A549 (cell line): Measurements from ENCODE around the gene HILPDA. TPM values are rescaled to one million over a fixed set of nuclear protein-coding genes. Genes with fewer than 3 reads are reported as not detected.

ENCODE experiments used
- ATAC-seq, 2 experiments: fragments of 200-7000 bp in 1 of 2; fragments of >200 bp in 1 of 2; cut with Nextera tagmentation in 1 of 2; cut with Tn5 transposase in 1 of 2; 3 replicates each; pipeline versions ENCODE4 v1.8.0 to v1.9.1; 2018 to 2020; ENCODE audit warnings: mild to moderate bottlenecking in 1 of 2, moderate library complexity in 1 of 2
- CTCF ChIA-PET: fragments of 300-600 bp; sonication (Branson Sonifier 250); formaldehyde crosslinking; extraction: SDS; loops from one replicate; lab custom pipeline; 2021; ENCODE audit warnings: antibody characterized with exemption, inconsistent platforms; lab: Yijun Ruan, JAX
- POLR2A ChIA-PET: fragments of 350-600 bp; formaldehyde crosslinking; extraction: SDS; loops from one replicate; lab custom pipeline; 2021; ENCODE audit warnings: antibody characterized with exemption, inconsistent platforms; lab: Yijun Ruan, JAX
- DNase-seq, 2 experiments: peaks; one replicate each; pipeline versions ENCODE4 v3.0.0 to v3.0.0-alpha.2; 2011 to 2016; ENCODE audit warnings: low read depth in 1 of 2, low spot score in 1 of 2
- FAIRE-seq: peaks from 2 replicates; lab custom pipeline; 2011; peaks lifted over from hg19 to GRCh38; lab: Jason Lieb, UNC
- H3K27ac ChIP-seq, 2 experiments: fragments of >200 bp; sonication (Bioruptor Twin); formaldehyde crosslinking; 3 replicates each; pipeline ENCODE4 v1.5.1; 2016 to 2017
- H3K4me1 ChIP-seq: fragments of >200 bp; sonication (Bioruptor Twin); formaldehyde crosslinking; 3 replicates; pipeline ENCODE4 v1.6.1; 2016
- H3K4me2 ChIP-seq: fragments of >200 bp; sonication (Bioruptor Twin); formaldehyde crosslinking; 3 replicates; pipeline ENCODE4 v1.6.1; 2016
- H3K4me3 ChIP-seq: fragments of >200 bp; sonication (Bioruptor Twin); formaldehyde crosslinking; 3 replicates; pipeline ENCODE4 v1.5.1; 2016
- H3K9me3 ChIP-seq: fragments of >200 bp; sonication (Bioruptor Twin); formaldehyde crosslinking; 3 replicates; pipeline ENCODE4 v1.6.1; 2016
- EP300 ChIP-seq, 2 experiments: fragments of >200 bp; sonication (Bioruptor Twin); formaldehyde crosslinking; IDR thresholded peaks; 2 replicates in 1 of 2; 3 replicates in 1 of 2; pipeline ENCODE4 v1.6.1; 2016 to 2017
- ESRRA ChIP-seq: fragments of 150-350 bp; IDR thresholded peaks from 2 replicates; pipeline ENCODE4 v1.6.1; 2014; ENCODE audit warnings: mild to moderate bottlenecking, low read length, borderline replicate concordance
- FOSB ChIP-seq: fragments of 250-450 bp; sonication (Bioruptor Pico); IDR thresholded peaks from 2 replicates; pipeline ENCODE4 v1.5.0; 2020; ENCODE audit warnings: mild to moderate bottlenecking, moderate library complexity
- FOSL2 ChIP-seq, 2 experiments: fragments of 450-650 bp in 1 of 2; fragments of >200 bp in 1 of 2; sonication (Bioruptor Twin) in 1 of 2; formaldehyde crosslinking; IDR thresholded peaks; 2 replicates each; pipeline versions ENCODE4 v1.5.0 to v1.6.1; 2016 to 2020; ENCODE audit warnings: mild to moderate bottlenecking in 1 of 2, moderate library complexity in 1 of 2
- HDAC2 ChIP-seq: fragments of 200-600 bp; sonication (generic); IDR thresholded peaks from 2 replicates; pipeline ENCODE4 v1.6.1; 2016
- HOXA7 ChIP-seq: fragments of 250-450 bp; sonication (Bioruptor Pico); IDR thresholded peaks from 2 replicates; pipeline ENCODE4 v1.5.0; 2020; ENCODE audit warnings: mild to moderate bottlenecking, moderate library complexity
- HOXB5 ChIP-seq: fragments of 250-450 bp; sonication (Bioruptor Pico); IDR thresholded peaks from 2 replicates; pipeline ENCODE4 v1.5.0; 2020; ENCODE audit warnings: mild to moderate bottlenecking, moderate library complexity
- JUNB ChIP-seq: fragments of >200 bp; sonication (Bioruptor Twin); formaldehyde crosslinking; IDR thresholded peaks from 2 replicates; pipeline ENCODE4 v1.6.1; 2016
- KDM5A ChIP-seq: fragments of 200-600 bp; sonication (generic); IDR thresholded peaks from 2 replicates; pipeline ENCODE4 v1.6.1; 2016; ENCODE audit warnings: antibody characterized with exemption, mild to moderate bottlenecking
- MAFK ChIP-seq: fragments of 450-650 bp; IDR thresholded peaks from 2 replicates; pipeline ENCODE4 v1.6.1; 2014; ENCODE audit not compliant: partially characterized antibody
- MAX ChIP-seq: IDR thresholded peaks from 2 replicates; pipeline ENCODE4 v1.6.1; 2012
- MYC ChIP-seq: IDR thresholded peaks from 2 replicates; pipeline ENCODE4 v1.6.1; 2012; ENCODE audit warnings: mild to moderate bottlenecking, inconsistent platforms, low read length, improper control_type of control experiment, borderline replicate concordance
- NPAS2 ChIP-seq: fragments of 250-450 bp; sonication (Bioruptor Pico); IDR thresholded peaks from 2 replicates; pipeline ENCODE4 v1.8.0; 2022; ENCODE audit warnings: mild to moderate bottlenecking, moderate library complexity, borderline replicate concordance
- NR3C1 ChIP-seq: fragments of >200 bp; sonication (Bioruptor Twin); formaldehyde crosslinking; IDR thresholded peaks from 3 replicates; pipeline ENCODE4 v1.6.1; 2017
- PHF8 ChIP-seq: fragments of 200-600 bp; sonication (generic); IDR thresholded peaks from 2 replicates; pipeline ENCODE4 v1.6.1; 2016; ENCODE audit warnings: low read depth, mild to moderate bottlenecking, antibody characterized with exemption, moderate library complexity, borderline replicate concordance
- POLR2A ChIP-seq: IDR thresholded peaks from 2 replicates; pipeline ENCODE4 v1.6.1; 2012; ENCODE audit warnings: mild to moderate bottlenecking, low read length
- RCOR1 ChIP-seq: fragments of 150-350 bp; IDR thresholded peaks from 2 replicates; pipeline ENCODE4 v1.6.1; 2014; ENCODE audit warnings: antibody characterized with exemption, low read length, low read depth
- RNF2 ChIP-seq: fragments of 200-600 bp; sonication (generic); IDR thresholded peaks from 2 replicates; pipeline ENCODE4 v1.6.1; 2016; ENCODE audit warnings: low read depth, mild to moderate bottlenecking, antibody characterized with exemption, moderate library complexity, borderline replicate concordance
- ZC3H11A ChIP-seq: fragments of 450-650 bp; IDR thresholded peaks from 2 replicates; pipeline ENCODE4 v1.6.1; 2014; ENCODE audit warnings: antibody characterized with exemption, mild to moderate bottlenecking
- WGBS: methylation state at CpG from one replicate; pipeline ENCODE4 v1.1.6; 2017; ENCODE audit errors: missing lambda C conversion rate; 5-methylcytosine and 5-hydroxymethylcytosine counted together
- polyA plus RNA-seq, 4 experiments: library from polyadenylated mRNA; depleted of rRNA in 3 of 4; stranded (reverse); fragments of >200 nt; fragmentation: RNase III in 1 of 4; extraction: RNeasy Plus Mini Kit Qiagen cat#74134 plus additional on column Dnase treatment in 1 of 4; gene quantifications; 2 replicates in 3 of 4; 3 replicates in 1 of 4; pipeline ENCODE4 v1.2.3, GENCODE V29; 2011 to 2017
- TF ChIP-seq, protein P1 (sequence below): fragments of 150-350 bp; IDR thresholded peaks from 2 replicates; pipeline ENCODE4 v1.6.1; 2014; ENCODE audit warnings: low read depth, mild to moderate bottlenecking, low read length
- TF ChIP-seq, protein P2 (sequence below): fragments of 250-450 bp; sonication (Bioruptor Pico); IDR thresholded peaks from 2 replicates; pipeline ENCODE4 v1.5.0; 2021; ENCODE audit warnings: mild to moderate bottlenecking, moderate library complexity, borderline replicate concordance
- TF ChIP-seq, protein P3 (sequence below): IDR thresholded peaks from 2 replicates; pipeline ENCODE4 v1.6.1; 2012; ENCODE audit warnings: low read depth, borderline replicate concordance

HILPDA gene
- polyA plus RNA-seq, 2 of the 4 experiments (the other 2 are of a cell fraction) = 24.2 to 94.6 TPM

GRCh38 chr7:128446306-128446705 lies 9.4 kb upstream of the HILPDA start (continued):
- TF ChIP-seq, protein P1, sequence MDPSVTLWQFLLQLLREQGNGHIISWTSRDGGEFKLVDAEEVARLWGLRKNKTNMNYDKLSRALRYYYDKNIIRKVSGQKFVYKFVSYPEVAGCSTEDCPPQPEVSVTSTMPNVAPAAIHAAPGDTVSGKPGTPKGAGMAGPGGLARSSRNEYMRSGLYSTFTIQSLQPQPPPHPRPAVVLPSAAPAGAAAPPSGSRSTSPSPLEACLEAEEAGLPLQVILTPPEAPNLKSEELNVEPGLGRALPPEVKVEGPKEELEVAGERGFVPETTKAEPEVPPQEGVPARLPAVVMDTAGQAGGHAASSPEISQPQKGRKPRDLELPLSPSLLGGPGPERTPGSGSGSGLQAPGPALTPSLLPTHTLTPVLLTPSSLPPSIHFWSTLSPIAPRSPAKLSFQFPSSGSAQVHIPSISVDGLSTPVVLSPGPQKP = no peak
- TF ChIP-seq ZC3H11A = no peak
- TF ChIP-seq, protein P2, sequence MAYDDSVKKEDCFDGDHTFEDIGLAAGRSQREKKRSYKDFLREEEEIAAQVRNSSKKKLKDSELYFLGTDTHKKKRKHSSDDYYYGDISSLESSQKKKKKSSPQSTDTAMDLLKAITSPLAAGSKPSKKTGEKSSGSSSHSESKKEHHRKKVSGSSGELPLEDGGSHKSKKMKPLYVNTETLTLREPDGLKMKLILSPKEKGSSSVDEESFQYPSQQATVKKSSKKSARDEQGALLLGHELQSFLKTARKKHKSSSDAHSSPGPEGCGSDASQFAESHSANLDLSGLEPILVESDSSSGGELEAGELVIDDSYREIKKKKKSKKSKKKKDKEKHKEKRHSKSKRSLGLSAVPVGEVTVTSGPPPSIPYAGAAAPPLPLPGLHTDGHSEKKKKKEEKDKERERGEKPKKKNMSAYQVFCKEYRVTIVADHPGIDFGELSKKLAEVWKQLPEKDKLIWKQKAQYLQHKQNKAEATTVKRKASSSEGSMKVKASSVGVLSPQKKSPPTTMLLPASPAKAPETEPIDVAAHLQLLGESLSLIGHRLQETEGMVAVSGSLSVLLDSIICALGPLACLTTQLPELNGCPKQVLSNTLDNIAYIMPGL (CRISPR knock-in tag) = no peak
- TF ChIP-seq MAFK = no peak
- TF ChIP-seq, all 56 proteins: peak for 0

- peak overlapping the region; percentile 7 to 45; a peak in 2 of 6 replicates for H3K27ac ChIP-seq
- FAIRE-seq = no peak
- ATAC-seq = no peak
- WGBS = 68% methylated on average over 4 of the region's 4 CpGs
- ChIA-PET CTCF (interaction anchor here (0.8 to 2.4 kb wide), 8 partner anchors 12 to 435 kb away, joined by 3 to 9 read pairs (median 4); no protein-coding TSS in a partner anchor), POLR2A (no interaction called here)
- no peak overlapping the region for H3K4me3 ChIP-seq
- DNase-seq = no peak
- H3K4me2 ChIP-seq = no peak overlapping the region
- H3K9me3 ChIP-seq = no peaks in the 10 kb centered on the region
- H3K4me1 ChIP-seq = peaks cover 10% of the 10 kb centered on the region
- TF ChIP-seq MAX = no peak
- TF ChIP-seq NPAS2 (CRISPR knock-in tag) = no peak
- TF ChIP-seq RNF2 = no peak
- TF ChIP-seq PHF8 = no peak
- no peak for TF ChIP-seq FOSB
- TF ChIP-seq, all 56 proteins: peak for 0
Measured at GRCh38 chr7:128447941-128448564, 7.6 kb upstream of the HILPDA start.

GRCh38 chr7:128448751-128449302 lies 6.9 kb upstream of the HILPDA start:
- no peaks in the 10 kb centered on the region for H3K9me3 ChIP-seq
- ChIA-PET CTCF (interaction anchor here (1.3 to 2.4 kb wide), 8 partner anchors 11 to 435 kb away, joined by 3 to 9 read pairs (median 5); no protein-coding TSS in a partner anchor), POLR2A (no interaction called here)
- no peak overlapping the region for H3K4me2 ChIP-seq
- DNase-seq (no peak), FAIRE-seq (no peak), ATAC-seq (no peak)
- H3K4me1 ChIP-seq = peaks cover 10% of the 10 kb centered on the region
- WGBS = 61% methylated on average over 6 of the region's 6 CpGs
- no peak for TF ChIP-seq MYC
- TF ChIP-seq FOSL2 (IDR thresholded peaks at IDR 0.05) = no peak
- TF ChIP-seq FOSL2 (CRISPR knock-in tag; IDR thresholded peaks at IDR 0.05) = no peak
- H3K27ac ChIP-seq = 0 out of 6 replicates have a peak overlapping the region, but pooled peaks of 1 of the 2 experiments have one; percentile 12
- no peak overlapping the region for H3K4me3 ChIP-seq

DNA sequence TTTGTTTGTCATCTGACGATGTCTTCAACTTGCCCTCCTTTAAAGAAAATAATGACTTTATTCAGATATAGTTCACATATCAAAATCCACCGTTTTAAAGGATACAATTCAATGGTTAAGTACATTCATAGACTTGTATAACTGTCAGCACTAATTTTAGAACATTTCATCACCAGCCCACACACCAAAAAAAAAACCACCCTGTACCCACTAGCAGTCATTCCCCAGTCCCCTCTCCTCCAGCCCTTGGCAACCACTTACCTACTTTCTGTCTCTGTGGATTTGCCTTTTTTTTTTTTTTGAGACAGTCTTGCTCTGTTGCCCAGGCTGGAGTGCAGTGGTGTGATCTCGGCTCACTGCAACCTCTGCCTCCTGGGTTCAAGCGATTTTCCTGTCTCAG lies 5.3 kb upstream of the HILPDA start:
- peaks cover 21% of the 10 kb centered on the region for H3K4me1 ChIP-seq
- no peaks in the 10 kb centered on the region for H3K9me3 ChIP-seq
- no peak overlapping the region for H3K4me3 ChIP-seq
- no peak for DNase-seq
- ChIA-PET CTCF (interaction anchor here (1.6 to 2.1 kb wide), 3 partner anchors 25 to 103 kb away, joined by 3 to 8 read pairs (median 5); no protein-coding TSS in a partner anchor), POLR2A (no interaction called here)
- no peak for FAIRE-seq
- no peak overlapping the region for H3K4me2 ChIP-seq
- ATAC-seq = no peak
- 69% methylated on average over 4 of the region's 4 CpGs for whole genome bisulfite sequencing
- H3K27ac ChIP-seq = no peak overlapping the region
- no peak for TF ChIP-seq ESRRA
- TF ChIP-seq, protein P1 = no peak
- no peak for TF ChIP-seq POLR2A
- no peak for TF ChIP-seq MAX
- TF ChIP-seq HOXA7 (CRISPR knock-in tag) = no peak
- no peak for TF ChIP-seq FOSL2 (IDR thresholded peaks at IDR 0.05)
- TF ChIP-seq FOSL2 (CRISPR knock-in tag; IDR thresholded peaks at IDR 0.05) = no peak
- no peak for TF ChIP-seq KDM5A
- TF ChIP-seq PHF8 = no peak
- no peak for TF ChIP-seq RCOR1
- TF ChIP-seq, protein P3, sequence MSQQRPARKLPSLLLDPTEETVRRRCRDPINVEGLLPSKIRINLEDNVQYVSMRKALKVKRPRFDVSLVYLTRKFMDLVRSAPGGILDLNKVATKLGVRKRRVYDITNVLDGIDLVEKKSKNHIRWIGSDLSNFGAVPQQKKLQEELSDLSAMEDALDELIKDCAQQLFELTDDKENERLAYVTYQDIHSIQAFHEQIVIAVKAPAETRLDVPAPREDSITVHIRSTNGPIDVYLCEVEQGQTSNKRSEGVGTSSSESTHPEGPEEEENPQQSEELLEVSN = no peak
- no peak for TF ChIP-seq RNF2
- TF ChIP-seq HDAC2 = no peak
- TF ChIP-seq NR3C1 = no peak
- no peak for TF ChIP-seq EP300 (IDR thresholded peaks at IDR 0.05)
- TF ChIP-seq HOXB5 (CRISPR knock-in tag) = no peak
- no peak for TF ChIP-seq JUNB
- TF ChIP-seq, all 56 proteins: peak for 0
